HTERT RPE-1 (cell line): Measurements from ENCODE around the gene AKR1A1.

Experiments used
- in situ Hi-C: fragments of 300-500 bp; cut with MboI; formaldehyde crosslinking; loops from 4 replicates; pipeline ENCODE4 v1.14.3; 2020; ENCODE audit warnings: low sequenced_read_pairs

AKR1A1 gene

GRCh38 chr1:45612941-45613579 lies 62.4 kb downstream of the AKR1A1 start:
- in situ Hi-C loops, result no loop called here

- in situ Hi-C loops, result no loop called here
Observed at GRCh38 chr1:45615885-45616284, 65.3 kb downstream of the AKR1A1 start.

GRCh38 chr1:45617618-45618017 lies 67.0 kb downstream of the AKR1A1 start:
- in situ Hi-C loops, result no loop called here

GRCh38 chr1:45619149-45619921 lies 68.7 kb downstream of the AKR1A1 start:
- in situ Hi-C loops, result no loop called here
